ENCODE measurements around the gene PCNX4.

GRCh38 chr14:60212503-60213371 is 121.0 kb downstream of the PCNX4 start:
- TF ChIP-seq CTCF (conservative IDR thresholded peaks at IDR 0.05) = no peak
- no peak for TF ChIP-seq ZFX (IDR thresholded peaks at IDR 0.05)

Measured in C4-2B (cell line).